ENCODE data around the gene SLITRK4.
A peak's percentile ranks its signal among the peaks of the same experiment; 100 is the strongest.

SLITRK4 gene

GRCh38 chrX:143635915-143636314, at the start of gene SLITRK4:
Gene SLITRK4 (minus strand): TSS chrX:143636101. CDS start chrX:143631108, 4,993 bp downstream.
- peak; percentile 75 for DNase-seq

DNA sequence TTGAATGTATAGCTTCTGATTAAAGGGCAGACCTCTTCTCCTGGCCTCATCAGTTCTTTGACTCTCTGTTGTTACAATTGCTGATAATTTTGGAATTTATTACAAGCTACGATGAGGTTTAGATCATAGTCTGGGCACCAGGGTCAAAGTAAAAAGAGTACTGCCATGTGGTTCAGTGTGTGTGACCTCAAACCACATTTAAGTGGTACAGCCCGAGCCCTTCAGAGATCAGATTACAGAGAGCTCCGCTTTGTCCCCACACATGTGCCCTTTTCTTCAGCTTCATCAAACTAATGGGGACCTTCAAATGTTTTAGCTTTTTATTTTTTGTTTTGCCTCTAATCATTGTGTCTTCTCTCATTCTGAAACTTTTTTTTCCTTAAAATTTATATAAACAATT, 47.6 kb upstream of the SLITRK4 start:
- DNase-seq: peak; percentile 34

DNA sequence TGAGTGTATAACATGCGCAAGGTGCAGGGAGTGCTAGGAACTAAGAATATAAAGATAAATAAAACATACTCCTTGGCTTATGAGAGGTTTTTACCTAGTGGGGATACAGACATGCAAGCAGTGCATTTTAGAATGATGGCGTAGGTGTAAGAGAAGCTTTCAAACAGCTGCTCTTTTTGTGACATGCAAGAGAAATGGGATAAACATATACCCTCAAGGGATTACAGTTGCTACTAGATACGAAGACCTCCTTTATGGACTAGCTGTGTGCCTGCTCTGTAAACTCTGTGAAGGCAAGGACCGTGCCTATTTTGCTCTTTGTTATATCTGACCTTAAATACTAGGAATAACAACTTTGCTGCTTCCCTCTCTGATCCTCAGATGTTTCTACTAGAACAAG, 39.0 kb upstream of the SLITRK4 start:
- DNase-seq: no peak

DNA sequence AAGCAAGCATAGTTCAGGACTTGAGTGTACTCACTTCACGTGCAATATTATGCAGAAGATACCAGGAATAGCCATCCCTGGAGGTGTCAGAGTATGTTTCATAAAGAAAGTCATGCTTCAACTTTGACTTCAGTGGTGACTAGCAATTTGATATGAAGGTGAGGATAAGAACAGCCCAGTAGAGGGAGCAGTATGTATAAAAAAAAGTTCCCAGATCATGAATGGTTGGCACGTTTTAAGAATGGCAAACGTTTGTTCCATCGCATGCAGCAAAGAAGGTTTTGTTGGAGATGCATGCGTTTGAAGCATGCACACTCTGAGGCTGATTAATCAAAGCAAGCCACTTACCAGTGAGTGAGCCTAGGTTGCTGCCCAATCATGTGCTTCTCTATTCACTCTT, 33.5 kb upstream of the SLITRK4 start:
- peak; percentile 69 for DNase-seq

DNA sequence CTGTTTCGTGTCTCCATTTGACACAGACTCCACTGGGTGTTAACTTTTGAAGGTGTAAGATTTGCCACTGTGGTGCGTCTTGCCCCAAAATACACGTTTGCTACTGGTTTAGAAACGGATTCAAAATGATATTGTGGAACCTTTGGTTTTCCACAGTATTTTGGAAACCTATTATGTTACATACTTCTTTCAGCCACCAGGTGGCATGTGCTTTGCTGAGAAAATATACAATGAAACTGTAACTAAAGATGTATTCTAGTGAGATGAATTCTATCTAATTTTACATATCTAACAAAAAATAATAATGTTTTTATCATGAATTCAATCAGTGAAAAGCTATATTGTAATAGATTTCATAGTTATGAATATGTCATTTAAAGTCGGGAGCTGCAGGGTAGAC, 28.4 kb upstream of the SLITRK4 start:
- peak; percentile 60 for DNase-seq

DNA sequence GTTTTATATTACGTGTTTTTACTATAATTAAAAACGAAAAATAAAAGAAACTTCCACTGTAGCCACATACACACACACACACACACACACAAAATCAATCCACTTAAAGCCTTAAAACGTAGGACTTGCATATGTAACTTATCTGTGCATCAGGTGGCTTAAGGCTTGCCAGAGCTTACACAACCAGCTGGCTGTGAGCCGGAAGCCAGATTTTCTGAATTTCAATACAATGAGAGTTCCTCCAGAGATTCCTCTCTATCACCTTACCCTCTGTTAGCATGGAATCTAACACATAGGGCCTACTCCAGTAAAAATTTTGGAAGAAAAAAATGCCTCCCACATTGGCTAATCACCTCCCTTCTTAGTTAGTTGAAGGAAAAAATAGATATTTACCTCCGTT, 27.9 kb upstream of the SLITRK4 start:
- peak; percentile 3 for DNase-seq

DNA sequence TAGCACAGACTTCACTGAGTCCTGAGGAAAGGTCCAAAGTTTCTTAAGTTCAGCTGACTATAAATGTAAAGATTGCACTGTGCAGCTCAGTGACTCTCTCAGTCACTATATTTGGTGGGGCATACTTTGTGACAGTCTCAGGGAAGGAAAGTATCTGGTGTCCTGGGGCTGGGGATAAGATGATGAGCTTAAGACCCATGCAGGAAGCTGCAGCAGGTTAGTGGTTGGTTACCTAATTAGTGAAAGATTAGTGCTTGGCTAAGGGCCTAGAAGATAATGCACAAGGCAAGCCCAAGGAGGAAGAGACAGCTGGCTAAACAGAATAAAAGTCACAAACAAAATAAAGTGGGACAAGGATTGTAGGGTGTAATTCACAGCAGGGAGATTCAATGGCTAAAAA, 25.4 kb upstream of the SLITRK4 start:
- no peak for DNase-seq

- peak; percentile 80 for DNase-seq
Observed at GRCh38 chrX:143648705-143649104, 12.8 kb upstream of the SLITRK4 start.

DNA sequence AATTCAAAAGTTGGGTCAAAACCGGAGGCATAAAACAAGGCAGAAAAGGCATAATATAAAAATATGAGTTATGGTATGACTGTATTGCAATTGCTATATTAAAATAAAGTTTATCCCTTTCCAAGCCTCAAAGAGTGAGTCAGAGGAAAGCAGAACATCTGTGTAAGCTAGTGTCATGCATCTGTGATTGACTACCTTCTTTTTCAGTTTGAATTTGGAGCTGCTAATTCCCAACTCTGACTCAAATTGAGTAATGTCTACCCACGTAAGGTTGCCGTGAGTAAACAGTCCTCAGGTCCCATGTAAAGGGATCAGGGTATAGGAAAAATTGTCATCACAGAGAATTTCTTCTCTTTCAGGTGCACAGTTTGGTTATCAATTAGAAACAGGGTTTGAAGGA, 6.5 kb upstream of the SLITRK4 start:
- no peak for DNase-seq

- DNase-seq: no peak
Observed at GRCh38 chrX:143636831-143637230, 930 bp upstream of the SLITRK4 start.

GRCh38 chrX:143634663-143635455, 1.0 kb downstream of the SLITRK4 start:
- peak; percentile 81 for DNase-seq

DNA sequence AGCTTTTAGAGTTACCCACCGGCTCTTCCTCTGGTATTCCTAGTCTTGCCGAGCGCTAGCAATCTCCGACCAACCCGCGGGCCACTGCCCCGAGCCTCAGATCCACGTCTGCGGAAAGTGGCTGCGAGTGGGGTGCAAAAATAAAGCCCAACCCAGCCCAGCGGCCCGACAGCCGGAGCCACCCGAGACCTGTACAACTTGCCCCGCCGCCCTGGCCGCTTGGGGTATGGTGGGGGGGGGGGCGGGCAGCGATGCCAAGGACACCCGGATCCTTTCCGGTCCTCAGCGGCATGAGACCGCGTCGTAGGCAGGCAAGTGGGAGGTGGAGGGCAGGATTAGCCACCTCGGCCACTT, 1.6 kb downstream of the SLITRK4 start:
- DNase-seq: peak; percentile 71

GRCh38 chrX:143633461-143634308, 2.2 kb downstream of the SLITRK4 start:
- DNase-seq: peak; percentile 62

- no peak for DNase-seq
Observed at GRCh38 chrX:143632625-143633410, 3.1 kb downstream of the SLITRK4 start.

DNA sequence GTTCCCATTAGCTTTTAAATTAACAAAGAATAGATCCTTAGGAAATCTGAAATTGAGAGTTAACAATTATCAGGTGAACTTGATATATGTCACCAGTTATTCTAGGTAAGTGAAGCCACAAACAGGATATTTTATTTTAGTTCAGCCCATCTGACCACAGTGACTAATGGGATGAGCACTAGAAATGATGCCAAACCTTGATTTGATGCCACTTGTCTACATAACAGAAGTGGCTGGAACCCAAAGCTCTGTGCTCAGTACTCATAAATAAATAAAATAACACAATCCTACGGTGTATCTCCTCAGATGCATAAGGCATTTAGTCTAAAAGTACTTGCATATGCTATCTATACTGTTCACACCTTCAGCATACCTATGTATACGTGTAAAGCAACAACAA, 12.2 kb downstream of the SLITRK4 start:
- no peak for DNase-seq

DNA sequence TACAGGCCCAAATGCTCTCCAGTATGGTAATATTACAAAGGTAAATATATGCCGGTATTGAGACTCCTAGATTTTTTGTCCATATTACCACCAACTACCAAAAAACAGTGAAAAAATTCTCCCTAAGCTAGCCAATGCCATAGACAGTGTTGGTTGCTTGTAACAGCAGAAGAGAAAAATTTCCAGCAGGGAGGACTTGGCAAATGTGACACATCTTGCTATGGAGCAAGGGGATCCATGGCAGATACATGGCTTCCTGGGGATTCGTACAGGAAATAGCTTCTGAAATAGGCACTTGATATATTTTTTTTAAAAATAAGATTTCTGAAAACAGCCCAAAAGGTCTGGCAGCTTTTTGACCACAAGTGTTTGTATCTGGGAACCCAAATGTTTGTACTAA, 14.6 kb downstream of the SLITRK4 start:
- no peak for DNase-seq

GRCh38 chrX:143615851-143616250, 20.1 kb downstream of the SLITRK4 start:
- DNase-seq: no peak

GRCh38 chrX:143601809-143602208, 34.1 kb downstream of the SLITRK4 start:
- no peak for DNase-seq

- DNase-seq: no peak
Observed at GRCh38 chrX:143581240-143581639, 54.7 kb downstream of the SLITRK4 start.

DNA sequence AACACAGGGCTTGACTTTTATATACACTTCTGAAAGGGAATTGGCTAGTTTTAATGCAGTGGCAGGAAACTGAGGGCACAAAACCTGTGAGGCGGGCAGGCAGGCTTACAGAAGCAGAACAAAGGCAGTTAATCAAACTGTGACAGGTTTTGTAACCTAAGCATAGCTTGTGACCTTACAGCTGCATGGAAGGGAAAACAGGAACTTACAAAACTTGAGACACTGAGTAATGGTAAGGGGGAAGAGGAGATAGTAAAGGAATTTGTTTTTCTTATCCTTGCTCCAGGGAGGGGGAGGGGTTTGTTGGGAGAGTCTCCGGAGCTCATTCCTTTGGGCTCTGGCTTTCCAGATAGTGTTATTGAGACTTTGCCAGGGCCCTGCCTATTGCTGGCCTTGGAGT, 55.6 kb downstream of the SLITRK4 start:
- DNase-seq: no peak
